ENCODE data around the gene SMIM41.

Gene SMIM41

GRCh38 chr12:52149651-52150241 is 70.2 kb downstream of the SMIM41 start:
- H3K36me3 ChIP-seq (ENCODE audit: control insufficient read depth, insufficient read depth, low read length) = no peaks in the 10 kb centered on the region
- DNase-seq (ENCODE audit: extremely low read depth, insufficient read length) = no peak
- H3K27me3 ChIP-seq (replicated peaks; ENCODE audit: control insufficient read depth, insufficient read depth, low read length) = no peaks in the 10 kb centered on the region
- H3K4me3 ChIP-seq (replicated peaks; ENCODE audit: low read depth, low read length) = no peak overlapping the region
- TF ChIP-seq CTCF (IDR thresholded peaks at IDR 0.05; ENCODE audit: insufficient read depth, low read length, poor library complexity, severe bottlenecking) = no peak

GRCh38 chr12:52151153-52151836 is 71.8 kb downstream of the SMIM41 start:
- DNase-seq (ENCODE audit: extremely low read depth, insufficient read length) = no peak
- no peak overlapping the region for H3K4me3 ChIP-seq (replicated peaks; ENCODE audit: low read depth, low read length)
- no peak for TF ChIP-seq CTCF (IDR thresholded peaks at IDR 0.05; ENCODE audit: insufficient read depth, low read length, poor library complexity, severe bottlenecking)
- H3K27me3 ChIP-seq (replicated peaks; ENCODE audit: control insufficient read depth, insufficient read depth, low read length) = no peaks in the 10 kb centered on the region
- H3K36me3 ChIP-seq (ENCODE audit: control insufficient read depth, insufficient read depth, low read length) = no peaks in the 10 kb centered on the region

GRCh38 chr12:52151837-52152783 is 72.6 kb downstream of the SMIM41 start:
- TF ChIP-seq CTCF (IDR thresholded peaks at IDR 0.05; ENCODE audit: insufficient read depth, low read length, poor library complexity, severe bottlenecking) = peak; percentile 63
- H3K27me3 ChIP-seq (replicated peaks; ENCODE audit: control insufficient read depth, insufficient read depth, low read length) = no peaks in the 10 kb centered on the region
- H3K4me3 ChIP-seq (replicated peaks; ENCODE audit: low read depth, low read length) = no peak overlapping the region; the same call in 1 of the 2 replicates
- peak; percentile 38 for DNase-seq (ENCODE audit: extremely low read depth, insufficient read length)
- H3K36me3 ChIP-seq (ENCODE audit: control insufficient read depth, insufficient read depth, low read length) = no peaks in the 10 kb centered on the region

- no peaks in the 10 kb centered on the region for H3K36me3 ChIP-seq (ENCODE audit: control insufficient read depth, insufficient read depth, low read length)
- no peak for TF ChIP-seq CTCF (IDR thresholded peaks at IDR 0.05; ENCODE audit: insufficient read depth, low read length, poor library complexity, severe bottlenecking)
- H3K27me3 ChIP-seq (replicated peaks; ENCODE audit: control insufficient read depth, insufficient read depth, low read length) = no peaks in the 10 kb centered on the region
- no peak overlapping the region for H3K4me3 ChIP-seq (replicated peaks; ENCODE audit: low read depth, low read length)
- DNase-seq (ENCODE audit: extremely low read depth, insufficient read length) = no peak
These were observed 73.4 kb downstream of the SMIM41 start for GRCh38 chr12:52152905-52153317.

GRCh38 chr12:52155048-52155868 is 75.8 kb downstream of the SMIM41 start:
- no peak for TF ChIP-seq CTCF (IDR thresholded peaks at IDR 0.05; ENCODE audit: insufficient read depth, low read length, poor library complexity, severe bottlenecking)

More at GRCh38 chr12:52155048-52155868, 75.8 kb downstream of the SMIM41 start:
- H3K4me3 ChIP-seq (replicated peaks; ENCODE audit: low read depth, low read length) = no peak overlapping the region
- H3K27me3 ChIP-seq (replicated peaks; ENCODE audit: control insufficient read depth, insufficient read depth, low read length) = no peaks in the 10 kb centered on the region
- no peaks in the 10 kb centered on the region for H3K36me3 ChIP-seq (ENCODE audit: control insufficient read depth, insufficient read depth, low read length)
- no peak for DNase-seq (ENCODE audit: extremely low read depth, insufficient read length)
